Measurements from ENCODE around the gene UNC119B.

The UNC119B gene

GRCh38 chr12:120741476-120742421 lies 31.5 kb downstream of the UNC119B start:
- no peak for DNase-seq

GRCh38 chr12:120744922-120745493 lies 34.8 kb downstream of the UNC119B start:
- no peak for DNase-seq

- no peak for DNase-seq
Measured at GRCh38 chr12:120748242-120748641, 38.0 kb downstream of the UNC119B start.

- DNase-seq, result no peak
Measured at GRCh38 chr12:120749256-120749655, 39.0 kb downstream of the UNC119B start.

DNA sequence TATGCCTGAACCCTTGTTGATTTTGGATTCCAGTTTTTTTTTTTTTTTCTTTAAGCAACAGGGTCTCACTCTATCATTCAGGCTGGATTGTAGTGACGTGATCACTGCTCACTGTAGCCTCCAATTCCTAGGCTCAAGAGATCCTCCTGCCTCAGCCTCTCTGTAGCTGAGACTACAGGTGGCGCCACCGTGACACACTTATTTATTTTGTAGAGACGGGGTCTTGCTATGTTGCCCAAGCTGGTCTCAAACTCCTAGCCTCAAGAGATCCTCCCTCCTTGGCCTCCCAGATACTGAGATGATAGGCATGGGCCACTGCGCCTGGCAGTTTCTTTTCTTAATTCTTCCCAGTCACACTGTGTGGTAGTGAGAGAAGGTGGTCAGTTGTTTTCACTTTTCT lies 40.5 kb downstream of the UNC119B start:
- DNase-seq, result no peak

DNA sequence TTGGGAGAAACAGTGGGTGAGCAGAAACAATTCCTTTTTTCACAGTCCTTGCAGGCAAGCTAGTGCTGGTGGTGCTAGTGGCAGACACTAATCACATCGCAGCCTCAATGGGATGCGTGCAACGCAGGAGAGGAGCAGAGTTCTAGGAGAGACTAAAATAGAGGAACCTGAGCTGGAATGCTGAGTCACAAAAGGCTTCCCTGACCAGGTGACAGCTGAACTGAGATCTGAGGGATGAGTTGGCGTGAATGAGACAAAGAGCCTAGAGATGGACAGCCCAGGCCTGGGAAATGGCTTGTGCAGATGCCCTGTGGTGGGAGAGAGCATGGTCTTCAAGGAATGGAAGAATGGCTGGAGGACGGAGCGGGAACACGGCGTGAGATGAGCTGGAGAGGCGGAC lies 41.1 kb downstream of the UNC119B start:
- no peak for DNase-seq

- DNase-seq, result no peak
Measured at GRCh38 chr12:120754792-120755191, 44.5 kb downstream of the UNC119B start.

DNA sequence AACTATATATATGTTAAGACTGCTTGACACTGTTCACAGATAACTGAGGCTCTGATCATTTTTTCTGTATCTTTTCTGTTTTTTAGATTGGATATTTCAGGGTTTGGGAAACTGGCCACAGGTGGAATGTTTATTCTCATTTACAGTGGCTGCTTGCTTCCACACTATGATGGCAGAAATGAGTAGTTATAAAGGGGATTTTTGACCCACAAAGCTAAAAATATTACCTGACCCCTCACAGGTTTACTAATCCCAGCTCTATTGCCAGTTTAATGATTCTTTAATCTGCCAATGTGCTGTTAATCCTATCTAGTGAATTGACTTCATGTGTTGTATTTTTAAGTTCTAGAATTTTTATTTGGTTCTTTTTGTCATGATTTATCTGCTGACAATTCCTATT lies 45.0 kb downstream of the UNC119B start:
- DNase-seq, result no peak

GRCh38 chr12:120757226-120757742 lies 47.0 kb downstream of the UNC119B start:
- DNase-seq, result no peak

DNA sequence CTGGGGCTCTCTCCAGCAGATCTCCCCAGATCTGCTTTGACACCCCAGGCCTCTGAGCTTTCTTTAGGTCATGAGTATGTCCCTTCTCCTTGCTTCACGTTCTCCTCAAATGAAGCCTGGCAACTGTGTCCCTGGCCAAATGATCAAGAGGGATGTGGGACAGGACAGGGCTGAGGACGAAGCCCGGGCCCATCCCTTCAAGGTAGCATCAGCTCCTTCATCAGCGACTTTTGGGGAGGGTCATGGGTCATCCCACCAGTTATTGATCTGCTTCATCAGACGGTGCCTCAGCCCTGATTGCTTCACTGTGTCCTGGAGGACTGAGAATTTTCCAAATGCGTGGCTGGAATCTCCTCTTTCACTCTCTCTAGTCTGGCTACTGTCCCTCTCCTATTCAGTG lies 47.7 kb downstream of the UNC119B start:
- no peak for DNase-seq

GRCh38 chr12:120758798-120759590 lies 48.7 kb downstream of the UNC119B start:
- DNase-seq, result no peak

GRCh38 chr12:120759591-120760348 lies 49.5 kb downstream of the UNC119B start:
- DNase-seq, result no peak

GRCh38 chr12:120760349-120761254 lies 50.3 kb downstream of the UNC119B start:
- DNase-seq, result no peak

- no peak for DNase-seq
Measured at GRCh38 chr12:120761519-120761934, 51.3 kb downstream of the UNC119B start.

DNA sequence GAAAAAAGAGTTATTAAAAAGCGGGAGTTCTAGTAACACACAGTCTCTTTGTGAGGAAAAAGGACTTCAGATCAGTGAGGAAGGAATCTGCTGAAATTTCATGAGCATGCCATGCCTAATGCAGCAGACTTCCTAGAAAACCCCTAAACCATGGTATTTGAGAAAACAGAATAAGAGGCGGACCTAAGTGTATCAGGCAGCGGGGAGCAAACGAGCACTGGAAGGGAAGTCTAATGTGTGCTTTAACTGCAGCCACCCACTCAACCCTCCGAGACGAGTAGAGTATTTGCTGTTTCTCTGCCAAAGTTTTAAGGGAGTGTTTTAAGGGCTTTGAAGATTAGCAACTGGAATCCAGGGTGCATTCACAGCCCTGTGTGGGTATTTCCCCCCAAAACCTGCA lies 51.8 kb downstream of the UNC119B start:
- no peak for DNase-seq

- no peak for DNase-seq
Measured at GRCh38 chr12:120763250-120763649, 53.0 kb downstream of the UNC119B start.

- DNase-seq, result no peak
Measured at GRCh38 chr12:120764816-120765215, 54.6 kb downstream of the UNC119B start.

- no peak for DNase-seq
Measured at GRCh38 chr12:120766566-120766965, 56.3 kb downstream of the UNC119B start.

GRCh38 chr12:120767071-120768024 lies 57.1 kb downstream of the UNC119B start:
- DNase-seq, result no peak

DNA sequence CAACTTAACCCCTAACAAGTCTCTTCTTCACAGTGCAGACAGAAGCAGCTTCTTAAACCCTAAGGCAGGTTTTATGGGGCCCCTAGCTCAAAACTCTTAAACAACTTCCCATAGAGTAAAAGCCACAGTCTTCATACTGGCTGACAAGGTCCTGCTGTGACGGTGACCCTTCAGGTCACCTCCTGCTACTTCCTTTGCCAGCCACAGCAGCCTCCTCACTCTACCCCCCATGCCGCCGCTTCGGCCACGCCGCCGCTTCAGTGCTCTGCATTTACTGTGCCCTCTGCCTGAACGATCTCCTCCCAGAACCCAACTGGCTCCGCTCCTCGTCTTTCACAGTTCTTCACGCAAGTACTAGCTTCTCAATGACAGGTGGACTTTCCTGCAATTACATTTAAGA lies 60.8 kb downstream of the UNC119B start:
- DNase-seq, result no peak
